K562 (cell line): ENCODE data around the gene UTP11. TPM values are rescaled to one million over a fixed set of nuclear protein-coding genes. Genes with fewer than 3 reads are reported as not detected.

Source experiments
- ATAC-seq: fragments of 200-7000 bp; cut with Tn5 transposase; 3 replicates; pipeline ENCODE4 v1.9.1; 2020; ENCODE audit warnings: moderate library complexity
- BruUV-seq: library from RNA; stranded (reverse); fragments of 400-500 nt; replicated peaks from 2 replicates; lab custom pipeline; 2021; lab: Mats Ljungman, UMichigan
- CTCF ChIA-PET: fragments of 300-600 bp; formaldehyde crosslinking; extraction: SDS; loops from one replicate; lab custom pipeline; 2021; ENCODE audit warnings: low intra/inter-chr PET ratio; lab: Yijun Ruan, JAX
- POLR2A ChIA-PET: fragments of 300-600, 350-650 bp; sonication (Branson Sonifier 250); formaldehyde crosslinking; extraction: SDS; loops from one replicate; lab custom pipeline; 2021; ENCODE audit warnings: antibody characterized with exemption, inconsistent platforms; lab: Yijun Ruan, JAX
- DNase-seq, 4 experiments: peaks; one replicate each; pipeline versions ENCODE4 v3.0.0 to v3.0.0-alpha.2; 2011 to 2018; ENCODE audit warnings: low spot score in 3 of 4, mixed read lengths in 3 of 4; ENCODE audit errors: extremely low read depth in 1 of 4
- FAIRE-seq: peaks from 2 replicates; lab custom pipeline; 2011; peaks lifted over from hg19 to GRCh38; lab: Jason Lieb, UNC
- H2AFZ ChIP-seq: 2 replicates; pipeline ENCODE4 v1.6.0; 2011; ENCODE audit warnings: low read depth, low read length, control low read depth, inconsistent platforms
- H3K27ac ChIP-seq: fragments of 200-600 bp; 3 replicates; pipeline ENCODE4 v1.8.0; 2011; ENCODE audit warnings: low read depth, mild to moderate bottlenecking, control low read depth, inconsistent platforms, low read length, moderate library complexity, mixed read lengths; ENCODE audit errors: extremely low read depth
- H3K27me3 ChIP-seq, 2 experiments: fragments of 300-600 bp in 1 of 2; 2 replicates in 1 of 2; 3 replicates in 1 of 2; pipeline versions ENCODE4 v1.6.0 to v1.8.0; 2011; ENCODE audit warnings: inconsistent platforms in 2 of 2, low read length in 2 of 2, mild to moderate bottlenecking in 1 of 2, mixed read lengths in 1 of 2, moderate library complexity in 1 of 2; ENCODE audit not compliant: control insufficient read depth in 2 of 2, insufficient read depth in 2 of 2
- H3K36me3 ChIP-seq: fragments of 300-600 bp; 3 replicates; pipeline ENCODE4 v1.8.0; 2011; ENCODE audit warnings: mild to moderate bottlenecking, low read length, inconsistent platforms; ENCODE audit not compliant: control insufficient read depth, insufficient read depth
- H3K4me1 ChIP-seq, 2 experiments: fragments of 200-600 bp in 1 of 2; replicated peaks in 1 of 2; 2 replicates in 1 of 2; 3 replicates in 1 of 2; pipeline versions ENCODE4 v1.5.1 to v1.8.0; 2011; ENCODE audit warnings: inconsistent platforms in 2 of 2, low read length in 2 of 2, mild to moderate bottlenecking in 1 of 2, mixed read lengths in 1 of 2, moderate library complexity in 1 of 2; ENCODE audit not compliant: control insufficient read depth in 2 of 2, insufficient read depth in 2 of 2
- H3K4me2 ChIP-seq: 2 replicates; pipeline ENCODE4 v1.6.1; 2011; ENCODE audit warnings: low read length, control low read depth, inconsistent platforms, mixed read lengths; ENCODE audit not compliant: insufficient read depth
- H3K4me3 ChIP-seq: fragments of 200-600 bp; sonication (generic), shearing (Covaris generic); 2 replicates; pipeline ENCODE4 v1.5.1; 2016; ENCODE audit warnings: control low read depth, inconsistent platforms
- H3K79me2 ChIP-seq: fragments of 200-600 bp; 3 replicates; pipeline ENCODE4 v1.8.0; 2011; ENCODE audit warnings: low read length, inconsistent platforms; ENCODE audit not compliant: control insufficient read depth, insufficient read depth
- H3K9ac ChIP-seq, 2 experiments: 2 replicates each; pipeline versions ENCODE4 v1.6.0 to v1.6.1; 2011; ENCODE audit warnings: low read depth in 2 of 2, low read length in 2 of 2, control low read depth in 1 of 2, inconsistent platforms in 1 of 2, mild to moderate bottlenecking in 1 of 2, mixed read lengths in 1 of 2; ENCODE audit not compliant: insufficient read depth in 1 of 2
- H3K9me1 ChIP-seq: one replicate; pipeline ENCODE4 v1.6.0; 2011; ENCODE audit warnings: inconsistent platforms, mild to moderate bottlenecking, low read length, moderate library complexity; ENCODE audit not compliant: control insufficient read depth, insufficient read depth
- H3K9me3 ChIP-seq: replicated peaks from 2 replicates; pipeline ENCODE4 v1.5.1; 2011; ENCODE audit warnings: low read depth, low read length, inconsistent platforms; ENCODE audit not compliant: control insufficient read depth, insufficient read depth
- H4K20me1 ChIP-seq: replicated peaks from 2 replicates; pipeline ENCODE4 v1.6.1; 2011; ENCODE audit warnings: low read length, inconsistent platforms, mixed read lengths; ENCODE audit not compliant: control insufficient read depth, insufficient read depth
- ETS2 ChIP-seq: IDR thresholded peaks from 2 replicates; pipeline ENCODE4 v1.6.1; 2016; ENCODE audit warnings: borderline replicate concordance, missing genetic modification characterization, mild to moderate bottlenecking, moderate library complexity, missing compliant biosample characterization; ENCODE audit not compliant: poor library complexity, severe bottlenecking
- HIVEP1 ChIP-seq: fragments of 250-450 bp; sonication (Bioruptor Pico); IDR thresholded peaks from 2 replicates; pipeline ENCODE4 v1.4.0; 2020; ENCODE audit warnings: mild to moderate bottlenecking
- MBD2 ChIP-seq: sonication (generic); IDR thresholded peaks from 2 replicates; pipeline ENCODE4 v1.6.1; 2016; ENCODE audit warnings: low read depth, borderline replicate concordance
- MYC ChIP-seq, 2 experiments: fragments of 250-450 bp in 1 of 2; sonication (Bioruptor Pico) in 1 of 2; IDR thresholded peaks; 2 replicates each; pipeline versions ENCODE4 v1.5.1 to v1.6.1; 2012 to 2021; ENCODE audit warnings: low read depth in 2 of 2, borderline replicate concordance in 1 of 2, improper control_type of control experiment in 1 of 2, low read length in 1 of 2, mild to moderate bottlenecking in 1 of 2, moderate library complexity in 1 of 2
- SUPT5H ChIP-seq: fragments of 450-650 bp; IDR thresholded peaks from 2 replicates; pipeline ENCODE4 v1.6.1; 2016
- TRIM24 ChIP-seq, 2 experiments: fragments of 450-650 bp; IDR thresholded peaks; 2 replicates each; pipeline ENCODE4 v1.6.1; 2016
- ZKSCAN1 ChIP-seq: fragments of 150-350 bp; IDR thresholded peaks from 2 replicates; pipeline ENCODE4 v1.6.1; 2016; ENCODE audit warnings: low read depth, low read length
- ZNF282 ChIP-seq: sonication (generic); formaldehyde crosslinking; IDR thresholded peaks from 2 replicates; pipeline ENCODE4 v1.8.1; 2023; ENCODE audit warnings: missing genetic modification reagents
- ZNF431 ChIP-seq: sonication (generic); formaldehyde crosslinking; IDR thresholded peaks from 2 replicates; pipeline ENCODE4 v1.8.0; 2022; ENCODE audit warnings: mild to moderate bottlenecking, missing genetic modification reagents
- ZNF764 ChIP-seq: fragments of 250-450 bp; sonication (Bioruptor Pico); IDR thresholded peaks from 2 replicates; pipeline ENCODE4 v1.4.0; 2020; ENCODE audit warnings: low read depth, mild to moderate bottlenecking, moderate library complexity
- WGBS: fragments of 100-300 bp; shearing (Covaris generic); methylation state at CpG from one replicate; pipeline ENCODE4 v1.1.6; 2016; ENCODE audit warnings: low coverage, mixed read lengths; ENCODE audit not compliant: insufficient coverage; ENCODE audit errors: missing lambda C conversion rate; 5-methylcytosine and 5-hydroxymethylcytosine counted together
- in situ Hi-C: fragments of 300-500 bp; cut with MboI; formaldehyde crosslinking; loops from 4 replicates; pipeline ENCODE4 v1.15.0; 2018; ENCODE audit warnings: inconsistent platforms, mixed read lengths
- intact Hi-C: fragments of 100-400 bp; cut with micrococcal nuclease; formaldehyde crosslinking; loops from 2 replicates; pipeline ENCODE4 v1.14.2; 2022
- polyA plus RNA-seq, 8 experiments: library from polyadenylated mRNA; depleted of rRNA in 4 of 8; stranded (reverse) in 5 of 8; unstranded in 3 of 8; fragments of >200 nt; fragmentation: Nextera tagmentation in 2 of 8; fragmentation: Illumina TruSeq in 1 of 8; extraction: Ambion mirVana in 2 of 8; extraction: Trizol in 1 of 8; gene quantifications; 2 replicates each; pipeline versions ENCODE4 v1.2.1 to v1.2.3, GENCODE V29; 2011 to 2014; ENCODE audit warnings: inconsistent platforms in 1 of 8, missing spikeins in 1 of 8
- total RNA-seq, 7 experiments: library from RNA; depleted of rRNA in 6 of 7; stranded (reverse); fragments of >200 nt in 6 of 7; fragmentation: Illumina TruSeq in 2 of 7; extraction: Trizol in 2 of 7; gene quantifications; 2 replicates each; pipeline versions ENCODE4 v1.2.1 to v1.2.3, GENCODE V29; 2011 to 2021; ENCODE audit warnings: low replicate concordance in 1 of 7
- TF ChIP-seq, protein P1 (sequence below): sonication (generic); formaldehyde crosslinking; IDR thresholded peaks from 2 replicates; pipeline ENCODE4 v1.8.0; 2022; ENCODE audit warnings: mild to moderate bottlenecking, low read depth, missing genetic modification reagents
- TF ChIP-seq, protein P2 (sequence below): fragments of 200-800 bp; sonication (Bioruptor generic); IDR thresholded peaks from 2 replicates; pipeline ENCODE4 v1.6.1; 2016; ENCODE audit warnings: missing genetic modification characterization, missing compliant biosample characterization

The UTP11 gene
- total and polyA plus RNA-seq, 9 of the 15 experiments (the other 6 are each of a cell fraction or from before 2014, with no cell fraction given), result 91.1 to 378 (median 221) TPM

DNA sequence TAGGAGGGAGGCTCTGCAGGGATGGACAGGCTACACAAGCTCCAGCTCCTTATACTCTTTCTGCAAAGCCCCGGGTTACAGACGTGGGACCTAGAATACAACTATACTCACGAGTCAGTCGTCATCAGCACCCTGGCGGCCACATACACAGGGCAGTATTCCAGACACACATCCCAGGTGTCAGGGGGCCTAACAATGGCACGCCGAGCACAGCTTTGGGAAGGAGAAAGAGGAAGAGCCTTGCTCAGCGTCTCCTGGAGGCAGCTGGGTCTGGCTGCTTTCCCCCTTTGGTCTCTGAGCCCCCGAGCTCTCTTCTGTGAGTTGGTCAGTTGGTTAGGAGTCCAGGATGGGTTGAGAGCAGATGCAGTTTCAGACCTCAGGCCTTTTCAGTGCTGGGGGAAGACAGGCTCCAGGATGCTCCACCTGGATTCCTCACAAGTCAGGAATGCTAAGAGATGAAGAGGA, 38.6 kb downstream of the UTP11 start:
- ChIA-PET POLR2A (interaction anchor here (0.8 kb wide), 1 partner anchor 138 kb away, joined by 3 read pairs; no protein-coding TSS in a partner anchor), CTCF (no interaction called here)
- Histone ChIP-seq H4K20me1 (peaks cover 16% of the 10 kb centered on the region), H3K4me2 (no peak overlapping the region), H3K4me3 (no peak overlapping the region), H3K27ac (no peak overlapping the region), H3K36me3 (no peaks in the 10 kb centered on the region), H3K9me1 (peaks cover 5% of the 10 kb centered on the region), H3K79me2 (no peaks in the 10 kb centered on the region), H2AFZ (no peak overlapping the region), H3K9me3 (no peaks in the 10 kb centered on the region), H3K4me1 (peaks cover 0 to 20% of the 10 kb centered on the region in 2 experiments; a peak in 3 of 5 replicates), H3K9ac (no peak overlapping the region), H3K27me3 (peaks cover 10 to 39% of the 10 kb centered on the region in 2 experiments; a peak in 4 of 5 replicates)
- TF ChIP-seq SUPT5H (no peak), ETS2 (tag) (no peak), HIVEP1 (CRISPR knock-in tag) (no peak), ZNF282 (CRISPR knock-in tag) (no peak), ZKSCAN1 (no peak), TRIM24 (IDR thresholded peaks at IDR 0.05) (no peak), MBD2 (no peak), ZNF764 (CRISPR knock-in tag) (no peak), ZNF431 (CRISPR knock-in tag) (no peak), MYC (IDR thresholded peaks at IDR 0.05; ENCODE audit: low read depth, low read length) (no peak), MYC (CRISPR knock-in tag; IDR thresholded peaks at IDR 0.05; ENCODE audit: borderline replicate concordance, low read depth) (no peak)
- TF ChIP-seq, protein P1, sequence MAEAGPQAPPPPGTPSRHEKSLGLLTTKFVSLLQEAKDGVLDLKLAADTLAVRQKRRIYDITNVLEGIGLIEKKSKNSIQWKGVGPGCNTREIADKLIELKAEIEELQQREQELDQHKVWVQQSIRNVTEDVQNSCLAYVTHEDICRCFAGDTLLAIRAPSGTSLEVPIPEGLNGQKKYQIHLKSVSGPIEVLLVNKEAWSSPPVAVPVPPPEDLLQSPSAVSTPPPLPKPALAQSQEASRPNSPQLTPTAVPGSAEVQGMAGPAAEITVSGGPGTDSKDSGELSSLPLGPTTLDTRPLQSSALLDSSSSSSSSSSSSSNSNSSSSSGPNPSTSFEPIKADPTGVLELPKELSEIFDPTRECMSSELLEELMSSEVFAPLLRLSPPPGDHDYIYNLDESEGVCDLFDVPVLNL (CRISPR knock-in tag), result no peak
- TF ChIP-seq, protein P2, sequence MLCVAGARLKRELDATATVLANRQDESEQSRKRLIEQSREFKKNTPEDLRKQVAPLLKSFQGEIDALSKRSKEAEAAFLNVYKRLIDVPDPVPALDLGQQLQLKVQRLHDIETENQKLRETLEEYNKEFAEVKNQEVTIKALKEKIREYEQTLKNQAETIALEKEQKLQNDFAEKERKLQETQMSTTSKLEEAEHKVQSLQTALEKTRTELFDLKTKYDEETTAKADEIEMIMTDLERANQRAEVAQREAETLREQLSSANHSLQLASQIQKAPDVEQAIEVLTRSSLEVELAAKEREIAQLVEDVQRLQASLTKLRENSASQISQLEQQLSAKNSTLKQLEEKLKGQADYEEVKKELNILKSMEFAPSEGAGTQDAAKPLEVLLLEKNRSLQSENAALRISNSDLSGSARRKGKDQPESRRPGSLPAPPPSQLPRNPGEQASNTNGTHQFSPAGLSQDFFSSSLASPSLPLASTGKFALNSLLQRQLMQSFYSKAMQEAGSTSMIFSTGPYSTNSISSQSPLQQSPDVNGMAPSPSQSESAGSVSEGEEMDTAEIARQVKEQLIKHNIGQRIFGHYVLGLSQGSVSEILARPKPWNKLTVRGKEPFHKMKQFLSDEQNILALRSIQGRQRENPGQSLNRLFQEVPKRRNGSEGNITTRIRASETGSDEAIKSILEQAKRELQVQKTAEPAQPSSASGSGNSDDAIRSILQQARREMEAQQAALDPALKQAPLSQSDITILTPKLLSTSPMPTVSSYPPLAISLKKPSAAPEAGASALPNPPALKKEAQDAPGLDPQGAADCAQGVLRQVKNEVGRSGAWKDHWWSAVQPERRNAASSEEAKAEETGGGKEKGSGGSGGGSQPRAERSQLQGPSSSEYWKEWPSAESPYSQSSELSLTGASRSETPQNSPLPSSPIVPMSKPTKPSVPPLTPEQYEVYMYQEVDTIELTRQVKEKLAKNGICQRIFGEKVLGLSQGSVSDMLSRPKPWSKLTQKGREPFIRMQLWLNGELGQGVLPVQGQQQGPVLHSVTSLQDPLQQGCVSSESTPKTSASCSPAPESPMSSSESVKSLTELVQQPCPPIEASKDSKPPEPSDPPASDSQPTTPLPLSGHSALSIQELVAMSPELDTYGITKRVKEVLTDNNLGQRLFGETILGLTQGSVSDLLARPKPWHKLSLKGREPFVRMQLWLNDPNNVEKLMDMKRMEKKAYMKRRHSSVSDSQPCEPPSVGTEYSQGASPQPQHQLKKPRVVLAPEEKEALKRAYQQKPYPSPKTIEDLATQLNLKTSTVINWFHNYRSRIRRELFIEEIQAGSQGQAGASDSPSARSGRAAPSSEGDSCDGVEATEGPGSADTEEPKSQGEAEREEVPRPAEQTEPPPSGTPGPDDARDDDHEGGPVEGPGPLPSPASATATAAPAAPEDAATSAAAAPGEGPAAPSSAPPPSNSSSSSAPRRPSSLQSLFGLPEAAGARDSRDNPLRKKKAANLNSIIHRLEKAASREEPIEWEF (CRISPR knock-in tag), result no peak
- no peak for DNase-seq
- no peak for FAIRE-seq
- no peak for ATAC-seq
- in situ Hi-C loops, result no loop called here
- intact Hi-C loops, result no loop called here
- WGBS, result 17% methylated on average over 9 of the region's 9 CpGs
- BruUV-seq, result no TSS peak
